Neural cell (in vitro differentiated cells): Measurements from ENCODE around the gene OR2T27. TPM values are rescaled to one million over a fixed set of nuclear protein-coding genes. Genes with fewer than 3 reads are reported as not detected.

Experiments
- H2AFZ ChIP-seq: fragments of 200-600, 300-800 bp; sonication (generic), shearing (Covaris generic); 2 replicates; pipeline ENCODE4 v1.6.0; 2014; ENCODE audit warnings: low read depth, mild to moderate bottlenecking, antibody characterized with exemption, low read length, moderate library complexity
- H3F3A ChIP-seq: fragments of 200-600 bp; shearing (Covaris generic); 2 replicates; pipeline ENCODE4 v1.6.1; 2016; ENCODE audit warnings: mild to moderate bottlenecking, moderate library complexity, mixed read lengths, antibody characterized with exemption, low read length; ENCODE audit not compliant: insufficient read depth, poor library complexity, severe bottlenecking
- H3K27ac ChIP-seq: fragments of 200-600, 300-800 bp; sonication (generic), shearing (Covaris generic); 2 replicates; pipeline ENCODE4 v1.5.1; 2014; ENCODE audit warnings: mild to moderate bottlenecking, low read length, moderate library complexity
- H3K27me3 ChIP-seq: fragments of 300-800, 200-600 bp; sonication (generic), shearing (Covaris generic); 2 replicates; pipeline ENCODE4 v1.6.0; 2014; ENCODE audit warnings: mild to moderate bottlenecking, low read depth, low read length, moderate library complexity; ENCODE audit not compliant: insufficient read depth
- H3K36me3 ChIP-seq: fragments of 300-800, 200-600 bp; sonication (generic), shearing (Covaris generic); 2 replicates; pipeline ENCODE4 v1.5.1; 2014; ENCODE audit warnings: mild to moderate bottlenecking, antibody characterized with exemption, low read length, moderate library complexity; ENCODE audit not compliant: insufficient read depth
- H3K4me2 ChIP-seq: fragments of 300-800, 200-600 bp; sonication (generic), shearing (Covaris generic); 2 replicates; pipeline ENCODE4 v1.6.0; 2014; ENCODE audit warnings: mild to moderate bottlenecking, low read length
- H3K4me3 ChIP-seq: fragments of 300-800, 200-600 bp; sonication (generic), shearing (Covaris generic); 2 replicates; pipeline ENCODE4 v1.5.1; 2014; ENCODE audit warnings: mild to moderate bottlenecking, low read length, moderate library complexity
- H3K79me2 ChIP-seq: fragments of 200-600 bp; shearing (Covaris generic); replicated peaks from 2 replicates; pipeline ENCODE4 v1.6.0; 2014; ENCODE audit warnings: mild to moderate bottlenecking, low read length, moderate library complexity; ENCODE audit not compliant: insufficient read depth
- H3K9ac ChIP-seq: fragments of 300-800, 200-600 bp; sonication (generic), shearing (Covaris generic); 2 replicates; pipeline ENCODE4 v1.6.1; 2016; ENCODE audit warnings: mild to moderate bottlenecking, low read length, mixed read lengths
- H3K9me2 ChIP-seq: fragments of 200-600 bp; shearing (Covaris generic); 2 replicates; pipeline ENCODE4 v1.6.1; 2016; ENCODE audit warnings: mild to moderate bottlenecking, low read length, mixed read lengths; ENCODE audit not compliant: insufficient read depth
- H3K9me3 ChIP-seq: fragments of 200-600, 300-800 bp; sonication (generic), shearing (Covaris generic); 2 replicates; pipeline ENCODE4 v1.6.1; 2016; ENCODE audit warnings: mild to moderate bottlenecking, mixed run types, low read length, moderate library complexity, mixed read lengths
- H4K20me1 ChIP-seq: fragments of 200-600 bp; shearing (Covaris generic); 2 replicates; pipeline ENCODE4 v1.6.1; 2016; ENCODE audit warnings: mild to moderate bottlenecking, mixed run types; ENCODE audit not compliant: insufficient read depth
- CTCF ChIP-seq: fragments of 450-650 bp; IDR thresholded peaks from 2 replicates; pipeline ENCODE4 v1.5.1; 2014; ENCODE audit warnings: antibody characterized with exemption, mild to moderate bottlenecking, moderate library complexity; ENCODE audit not compliant: poor library complexity, severe bottlenecking
- EP300 ChIP-seq: fragments of 450-650 bp; conservative IDR thresholded peaks from 2 replicates; pipeline ENCODE4 v1.6.1; 2014; ENCODE audit warnings: antibody characterized with exemption, mild to moderate bottlenecking, moderate library complexity; ENCODE audit not compliant: poor library complexity, severe bottlenecking
- EZH2 ChIP-seq: fragments of 200-600, 300-800 bp; shearing (Covaris generic), sonication (generic); IDR thresholded peaks from 2 replicates; pipeline ENCODE4 v1.6.1; 2014; ENCODE audit warnings: antibody characterized with exemption, low read length, borderline replicate concordance, mild to moderate bottlenecking; ENCODE audit not compliant: insufficient read depth, poor library complexity, severe bottlenecking
- MXI1 ChIP-seq: fragments of 450-650 bp; conservative IDR thresholded peaks from 2 replicates; pipeline ENCODE4 v1.6.1; 2014; ENCODE audit warnings: antibody characterized with exemption, mild to moderate bottlenecking; ENCODE audit not compliant: poor library complexity, severe bottlenecking
- POLR2AphosphoS5 ChIP-seq: IDR thresholded peaks from 2 replicates; pipeline ENCODE4 v1.6.1; 2012
- RAD21 ChIP-seq: fragments of 450-650 bp; conservative IDR thresholded peaks from 2 replicates; pipeline ENCODE4 v1.6.1; 2014; ENCODE audit warnings: antibody characterized with exemption, mild to moderate bottlenecking, moderate library complexity
- REST ChIP-seq: IDR thresholded peaks from 2 replicates; pipeline ENCODE4 v1.6.1; 2012; ENCODE audit warnings: borderline replicate concordance
- SMC3 ChIP-seq: fragments of 450-650 bp; conservative IDR thresholded peaks from 2 replicates; pipeline ENCODE4 v1.6.1; 2014; ENCODE audit warnings: antibody characterized with exemption, mild to moderate bottlenecking, moderate library complexity; ENCODE audit not compliant: poor library complexity
- TAF1 ChIP-seq: IDR thresholded peaks from 2 replicates; pipeline ENCODE4 v1.6.1; 2012; ENCODE audit warnings: low read depth
- polyA plus RNA-seq: library from polyadenylated mRNA; depleted of rRNA; stranded (reverse); fragments of >200 nt; gene quantifications from 2 replicates; pipeline ENCODE4 v1.2.3, GENCODE V29; 2014

OR2T27 gene
- polyA plus RNA-seq, 1 donor from 2014 or later = not detected

- no peaks in the 10 kb centered on the region for H3F3A ChIP-seq
- H3K9me2 ChIP-seq = no peaks in the 10 kb centered on the region
- H3K4me2 ChIP-seq = no peak overlapping the region
- H3K9me3 ChIP-seq = peaks cover 6% of the 10 kb centered on the region
- no peaks in the 10 kb centered on the region for H3K79me2 ChIP-seq
- H4K20me1 ChIP-seq = no peaks in the 10 kb centered on the region
- no peak overlapping the region for H3K4me3 ChIP-seq
- no peaks in the 10 kb centered on the region for H3K36me3 ChIP-seq
- no peak for TF ChIP-seq CTCF
- no peak for TF ChIP-seq POLR2AphosphoS5
- TF ChIP-seq REST = no peak
- TF ChIP-seq TAF1 = no peak
- no peak for TF ChIP-seq RAD21
- TF ChIP-seq EP300 = no peak
- no peak for TF ChIP-seq SMC3
- no peak for TF ChIP-seq MXI1
- no peak for TF ChIP-seq EZH2
- no peaks in the 10 kb centered on the region for H3K27me3 ChIP-seq
- no peak overlapping the region for H3K9ac ChIP-seq
- H3K27ac ChIP-seq = no peak overlapping the region
- no peak overlapping the region for H2AFZ ChIP-seq
These were observed 30.2 kb downstream of the OR2T27 start for GRCh38 chr1:248625166-248625565.

- H3K27ac ChIP-seq = no peak overlapping the region
- no peak overlapping the region for H3K4me3 ChIP-seq
- H3K4me2 ChIP-seq = no peak overlapping the region
- no peaks in the 10 kb centered on the region for H3F3A ChIP-seq
- no peaks in the 10 kb centered on the region for H3K36me3 ChIP-seq
- peak; percentile 30 for TF ChIP-seq CTCF
- TF ChIP-seq SMC3 = no peak
- TF ChIP-seq RAD21 = peak; percentile 33
- H3K9me2 ChIP-seq = no peaks in the 10 kb centered on the region
- H3K79me2 ChIP-seq = no peaks in the 10 kb centered on the region
- no peak overlapping the region for H3K9ac ChIP-seq
- no peak overlapping the region for H2AFZ ChIP-seq
- H3K9me3 ChIP-seq = peaks cover 6% of the 10 kb centered on the region
- no peaks in the 10 kb centered on the region for H4K20me1 ChIP-seq
- no peaks in the 10 kb centered on the region for H3K27me3 ChIP-seq
These were observed 32.7 kb downstream of the OR2T27 start for GRCh38 chr1:248622570-248623001.
